ENCODE data around the gene KLHL7.

Gene KLHL7

DNA sequence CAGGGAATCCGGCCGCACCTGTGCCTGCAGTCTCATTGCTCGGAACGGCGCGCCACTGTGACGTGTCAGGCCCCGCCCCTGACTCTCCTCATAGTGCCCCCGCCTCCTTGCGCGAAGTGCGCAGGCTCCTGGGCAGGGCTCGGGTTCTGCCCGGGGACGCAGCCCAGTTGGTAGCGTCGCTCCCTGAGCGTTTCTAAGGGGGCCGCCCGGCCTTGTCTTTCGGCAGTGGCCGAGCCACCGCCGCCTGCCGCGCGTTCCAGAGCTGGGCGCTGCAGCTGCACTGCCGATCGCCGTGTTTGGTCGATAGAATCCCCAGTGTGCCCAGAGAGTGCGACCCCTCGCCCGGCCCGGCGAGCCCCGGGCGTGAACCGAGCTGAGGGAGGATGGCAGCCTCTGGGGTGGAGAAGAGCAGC lies at the start of gene KLHL7:
Gene KLHL7, plus strand, starts transcription at position 142 of the 413 bp plus-strand sequence. Its CDS starts 242 bp downstream, at position 384.
- peak; percentile 88 to 95 for DNase-seq (ENCODE audit: low read depth in 2 of 2)

DNA sequence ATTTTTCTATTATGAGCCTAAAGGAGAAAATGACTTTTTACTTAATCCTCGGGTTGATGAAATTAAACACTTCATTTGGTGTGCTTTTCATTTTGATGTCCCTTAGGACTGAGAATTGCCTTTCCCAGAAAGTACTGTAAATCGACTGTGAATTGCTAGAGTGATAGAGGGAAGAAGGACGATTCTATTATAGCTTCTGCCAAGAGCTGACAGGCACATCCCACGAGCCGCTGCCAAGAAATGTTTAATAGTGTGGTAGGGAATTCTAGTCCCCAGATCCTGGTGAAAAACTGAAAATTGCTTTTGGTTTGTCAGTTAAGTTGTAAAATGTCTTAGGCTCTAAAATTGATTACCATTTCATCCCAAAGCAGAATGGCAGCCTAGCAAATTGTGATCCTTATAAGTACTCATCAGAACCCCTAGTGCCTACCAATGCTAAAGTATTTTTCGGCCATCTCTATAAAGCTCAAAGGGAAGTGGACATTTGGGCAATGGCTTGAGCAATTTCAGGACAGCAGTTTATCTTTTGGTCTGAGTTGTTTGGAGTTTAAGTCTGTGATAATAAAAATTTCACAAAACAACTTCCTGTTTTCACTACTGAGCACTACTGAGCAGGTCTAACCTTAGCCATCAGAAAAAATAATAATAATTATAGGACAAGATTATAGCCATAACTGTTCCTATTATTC lies 47.0 kb upstream of the KLHL7 start:
- no peak for DNase-seq (ENCODE audit: low read depth in 2 of 2)

GRCh38 chr7:23061327-23061726 lies 44.3 kb upstream of the KLHL7 start:
- DNase-seq (ENCODE audit: low read depth in 2 of 2): no peak

GRCh38 chr7:23062452-23062851 lies 43.1 kb upstream of the KLHL7 start:
- DNase-seq (ENCODE audit: low read depth in 2 of 2): no peak

DNA sequence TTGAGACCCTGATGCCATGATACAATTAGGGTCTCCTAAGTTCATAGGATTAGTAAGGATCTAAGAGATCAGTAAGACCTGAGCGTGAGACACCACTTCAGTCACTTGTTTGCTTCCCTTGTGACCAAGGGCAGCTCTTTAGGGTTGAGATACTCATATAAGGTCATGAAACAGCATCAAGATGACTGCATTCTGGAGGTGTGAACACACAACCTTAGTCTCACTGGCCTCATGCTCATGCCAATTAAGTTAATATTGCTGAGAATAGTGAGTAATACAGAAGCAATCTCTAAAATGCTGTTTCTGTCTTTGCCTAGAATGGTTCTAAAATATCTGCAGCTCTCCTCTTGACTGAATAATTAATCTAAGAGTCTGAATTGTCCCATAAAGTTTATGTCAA lies 39.6 kb upstream of the KLHL7 start:
- no peak for DNase-seq (ENCODE audit: low read depth in 2 of 2)

GRCh38 chr7:23067271-23067670 lies 38.3 kb upstream of the KLHL7 start:
- no peak for DNase-seq (ENCODE audit: low read depth in 2 of 2)

DNA sequence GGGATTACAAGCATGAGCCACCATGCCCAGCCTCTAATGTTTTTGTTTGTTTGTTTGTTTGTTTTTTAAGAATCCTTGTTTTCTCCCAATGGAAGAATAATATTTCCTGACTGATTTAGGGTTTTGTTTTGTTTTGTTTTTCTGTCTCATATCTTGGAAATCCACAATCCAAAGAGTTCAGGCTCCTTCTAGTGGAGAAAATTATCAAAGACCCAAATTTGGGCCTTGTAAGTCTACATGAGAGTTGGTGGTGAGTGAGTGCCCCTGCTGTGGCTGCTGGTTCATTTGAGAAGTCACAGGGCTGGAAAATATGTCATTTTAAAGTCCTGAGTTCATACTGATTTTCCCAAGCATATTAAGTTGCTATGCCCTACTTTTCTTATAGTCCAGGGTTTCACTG lies 33.5 kb upstream of the KLHL7 start:
- DNase-seq (ENCODE audit: low read depth in 2 of 2): no peak

DNA sequence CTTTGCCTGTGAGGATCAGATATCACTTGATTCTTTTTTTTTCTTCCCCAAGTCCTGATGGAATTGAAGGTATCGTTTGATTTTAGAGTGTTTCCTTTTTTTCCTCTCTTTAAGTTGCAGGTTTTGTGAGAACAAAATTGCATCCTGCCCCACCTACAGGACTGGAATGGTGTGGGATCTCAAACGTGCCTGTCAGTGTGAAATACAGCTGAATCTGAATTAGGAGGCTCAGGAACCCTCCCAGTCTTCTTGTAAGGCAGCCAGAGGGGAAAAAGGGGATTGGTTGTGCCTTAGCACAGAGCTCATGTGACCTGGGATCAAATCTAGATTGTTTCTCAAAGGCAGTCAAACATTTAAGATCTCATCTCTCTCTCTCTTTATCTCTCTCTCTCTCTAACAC lies 32.7 kb upstream of the KLHL7 start:
- DNase-seq (ENCODE audit: low read depth in 2 of 2): no peak

GRCh38 chr7:23074443-23075261 lies 30.9 kb upstream of the KLHL7 start:
- no peak for DNase-seq (ENCODE audit: low read depth in 2 of 2)

- no peak for DNase-seq (ENCODE audit: low read depth in 2 of 2)
These were observed 30.0 kb upstream of the KLHL7 start for GRCh38 chr7:23075571-23075970.

- no peak for DNase-seq (ENCODE audit: low read depth in 2 of 2)
These were observed 28.8 kb upstream of the KLHL7 start for GRCh38 chr7:23076772-23077171.

DNA sequence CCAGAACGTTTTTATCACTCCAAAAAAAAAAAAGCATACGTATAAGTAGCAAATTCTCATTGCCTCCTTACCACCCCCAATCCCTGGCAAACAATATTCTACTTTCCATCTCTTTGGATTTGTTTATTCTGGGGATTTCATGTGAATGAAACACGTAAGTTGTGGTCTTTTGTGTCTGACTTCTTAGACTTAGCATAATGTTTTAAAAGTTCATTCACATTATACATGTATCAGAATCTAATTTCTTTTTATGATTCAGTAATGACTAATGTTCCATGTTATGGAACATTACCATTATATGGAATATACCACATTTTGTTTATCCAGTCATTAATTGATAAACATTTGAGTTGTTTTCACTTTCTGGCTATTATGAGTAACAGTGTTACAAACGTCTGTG lies 12.5 kb upstream of the KLHL7 start:
- no peak for DNase-seq (ENCODE audit: low read depth in 2 of 2)

- DNase-seq (ENCODE audit: low read depth in 2 of 2): no peak
These were observed 12.0 kb upstream of the KLHL7 start for GRCh38 chr7:23093546-23093945.

- no peak for DNase-seq (ENCODE audit: low read depth in 2 of 2)
These were observed 8.9 kb upstream of the KLHL7 start for GRCh38 chr7:23096518-23097290.

DNA sequence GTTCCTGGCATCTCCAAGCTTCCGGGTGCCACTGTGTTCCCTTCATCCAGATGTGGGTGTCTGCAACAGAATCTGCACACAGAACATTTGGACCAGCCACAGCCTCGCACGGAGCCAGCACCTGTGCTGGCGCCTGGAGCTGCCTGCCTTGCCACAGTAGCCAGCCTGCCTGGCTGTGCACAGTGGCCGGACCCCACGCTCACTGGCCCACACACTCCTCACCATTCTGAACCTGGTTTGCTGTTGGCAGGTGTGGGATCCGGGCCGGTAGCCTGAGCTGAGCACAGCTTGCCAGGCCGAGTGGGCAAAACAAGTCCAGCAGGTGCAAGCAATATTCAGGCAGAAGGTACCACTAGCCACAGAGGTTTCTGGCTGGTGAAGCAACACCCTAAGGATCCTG lies 7.6 kb upstream of the KLHL7 start:
- no peak for DNase-seq (ENCODE audit: low read depth in 2 of 2)

GRCh38 chr7:23098460-23098859 lies 7.1 kb upstream of the KLHL7 start:
- DNase-seq (ENCODE audit: low read depth in 2 of 2): no peak

DNA sequence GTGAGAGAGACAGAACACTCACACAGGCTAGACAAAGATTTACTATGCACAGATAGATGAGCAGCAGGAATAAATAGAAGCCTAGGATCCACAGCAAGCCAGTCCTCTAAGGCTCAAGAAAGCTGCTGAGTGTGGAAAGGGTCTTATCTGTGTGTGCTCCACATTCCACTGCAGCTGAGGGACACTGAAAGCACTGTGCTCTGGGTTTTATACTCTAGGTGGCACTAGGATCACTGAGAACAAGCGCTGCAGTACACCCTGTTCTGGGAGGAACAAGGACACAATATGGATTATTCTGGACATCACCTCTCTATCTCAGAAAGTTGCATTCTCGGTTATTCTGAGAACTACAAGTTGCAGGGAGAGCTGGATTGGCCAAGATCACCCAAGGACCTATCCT lies 4.9 kb upstream of the KLHL7 start:
- no peak for DNase-seq (ENCODE audit: low read depth in 2 of 2)

- no peak for DNase-seq (ENCODE audit: low read depth in 2 of 2)
These were observed 420 bp upstream of the KLHL7 start for GRCh38 chr7:23105086-23105643.

DNA sequence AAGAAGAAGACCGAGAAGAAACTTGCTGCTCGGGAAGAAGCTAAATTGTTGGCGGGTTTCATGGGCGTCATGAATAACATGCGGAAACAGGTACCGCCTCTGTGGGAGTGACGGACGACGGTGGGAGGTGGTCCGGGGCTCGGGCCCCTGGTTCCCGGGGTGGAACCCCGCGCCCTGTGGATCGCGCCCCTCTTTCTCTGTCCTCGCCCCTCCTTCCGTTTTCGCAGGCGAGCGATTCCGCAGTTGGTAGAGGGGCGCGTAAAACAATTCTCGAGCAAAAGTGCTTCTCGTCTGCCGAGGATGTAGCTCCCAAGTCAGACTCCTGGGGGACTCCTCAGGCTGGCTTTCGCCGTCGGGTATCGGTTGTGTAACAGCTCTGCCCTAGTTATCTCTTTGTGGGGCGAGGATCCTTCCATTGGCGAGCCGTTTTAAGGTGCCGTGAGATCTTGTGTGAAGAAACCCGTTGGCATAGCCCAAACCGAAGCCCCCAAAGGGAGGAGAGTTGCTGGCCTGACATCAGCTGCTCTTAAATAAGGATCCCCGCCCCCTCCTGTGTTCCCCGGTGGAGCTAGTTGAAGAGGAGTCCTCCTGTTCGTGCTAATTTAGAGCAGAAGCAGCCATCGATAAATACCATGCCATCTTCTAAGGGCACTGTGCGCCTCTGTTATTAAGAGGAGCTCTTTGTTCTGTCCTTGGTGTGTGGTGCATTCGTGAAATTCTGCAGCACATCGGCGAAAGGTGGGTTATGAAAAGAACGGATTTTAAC lies 655 bp downstream of the KLHL7 start:
- peak; percentile 15 to 17 for DNase-seq (ENCODE audit: low read depth in 2 of 2)

DNA sequence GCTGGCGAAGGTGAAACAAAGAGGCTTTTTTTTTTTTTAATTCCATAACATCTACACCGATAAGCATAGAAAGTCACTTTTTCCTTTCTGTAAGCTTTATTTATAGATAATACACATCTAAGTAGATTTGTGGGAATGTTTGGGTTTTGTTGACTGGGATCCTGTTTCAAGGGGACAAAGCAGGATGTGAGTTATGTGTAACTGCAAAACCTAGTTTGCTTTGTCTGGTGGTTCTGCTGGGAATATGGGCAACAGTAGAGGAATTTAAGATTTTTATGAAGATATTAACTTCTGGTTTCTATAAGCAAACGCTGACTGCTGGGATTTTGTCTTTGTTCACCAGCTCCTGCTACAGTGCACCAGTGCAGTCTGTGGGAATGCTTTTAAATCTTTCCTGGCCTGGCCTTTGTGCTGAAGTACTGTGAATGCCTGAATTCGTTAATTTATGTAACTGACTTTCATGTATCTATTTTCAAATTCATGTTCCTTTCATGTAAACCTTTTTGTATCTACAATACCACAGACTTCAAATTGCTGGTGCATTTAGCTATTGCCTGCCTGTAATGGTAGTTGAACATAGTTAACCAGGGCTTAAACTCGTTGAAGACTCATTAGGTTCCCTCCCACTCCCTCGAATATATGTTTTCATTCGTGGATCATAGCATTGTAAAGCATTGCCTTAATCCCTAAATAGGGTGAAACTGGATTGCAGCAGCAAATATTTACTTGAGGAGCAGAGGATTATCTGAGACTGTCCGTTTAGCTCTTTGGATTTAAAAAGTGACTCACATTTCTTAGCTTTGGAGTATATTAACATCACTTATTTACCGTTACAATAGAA lies 1.5 kb downstream of the KLHL7 start:
- no peak for DNase-seq (ENCODE audit: low read depth in 2 of 2)

DNA sequence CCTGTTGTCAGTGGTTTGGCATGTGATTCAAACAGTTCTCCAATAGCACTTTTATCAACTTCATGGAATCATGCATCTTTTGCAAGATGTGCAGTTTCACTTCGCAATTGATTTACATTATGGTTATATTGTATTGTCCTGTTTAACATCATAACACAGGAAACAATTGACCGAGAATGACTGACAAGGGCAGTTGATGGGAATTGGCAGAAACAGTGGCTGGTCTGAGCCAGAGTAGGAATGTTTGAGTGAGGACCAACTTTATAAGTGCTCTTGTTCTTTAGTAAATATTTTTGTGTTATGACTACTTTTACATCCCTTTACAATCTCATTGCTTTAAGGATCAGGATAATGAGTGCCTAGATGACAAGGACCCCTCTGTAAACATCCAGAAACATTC lies 2.2 kb downstream of the KLHL7 start:
- no peak for DNase-seq (ENCODE audit: low read depth in 2 of 2)

Data from stimulated activated CD4-positive, alpha-beta T cell treated with anti-CD3 and anti-CD28 coated beads, Interleukin-15, amount 100 ng/mL, for 48 hours (primary cell).